SK-N-SH (cell line): ENCODE data around the gene GMPPA. TPM values are rescaled to one million over a fixed set of nuclear protein-coding genes. Genes with fewer than 3 reads are reported as not detected.

Experiments
- EP300 ChIP-seq, 2 experiments: IDR thresholded peaks; 2 replicates each; pipeline versions ENCODE4 v1.4.0 to v1.6.1; 2012; ENCODE audit warnings: borderline replicate concordance in 1 of 2, low read depth in 1 of 2, low read length in 1 of 2
- EZH2phosphoT487 ChIP-seq: fragments of 200-600 bp; sonication (generic); IDR thresholded peaks from 2 replicates; pipeline ENCODE4 v1.6.1; 2017; ENCODE audit warnings: low read depth, mixed run types, mild to moderate bottlenecking, antibody characterized with exemption, moderate library complexity, borderline replicate concordance
- NRF1 ChIP-seq: IDR thresholded peaks from 2 replicates; pipeline ENCODE4 v1.6.1; 2012; ENCODE audit warnings: low read depth, mild to moderate bottlenecking, low read length
- PBX3 ChIP-seq: IDR thresholded peaks from 2 replicates; pipeline ENCODE4; 2012
- RCOR1 ChIP-seq: fragments of 150-350 bp; IDR thresholded peaks from 2 replicates; pipeline ENCODE4 v1.6.1; 2017; ENCODE audit warnings: antibody characterized with exemption, low read length
- REST ChIP-seq: IDR thresholded peaks from 2 replicates; pipeline ENCODE4 v1.6.1; 2012; ENCODE audit warnings: mild to moderate bottlenecking, low read depth, low read length, moderate library complexity
- SIN3A ChIP-seq: IDR thresholded peaks from 2 replicates; pipeline ENCODE4 v1.6.1; 2012; ENCODE audit warnings: low read depth, mild to moderate bottlenecking, low read length, moderate library complexity, borderline replicate concordance
- TAF1 ChIP-seq: IDR thresholded peaks from 2 replicates; pipeline ENCODE4 v1.6.1; 2012; ENCODE audit warnings: low read depth, mild to moderate bottlenecking, low read length, moderate library complexity, borderline replicate concordance
- TEAD4 ChIP-seq: IDR thresholded peaks from 2 replicates; pipeline ENCODE4 v1.4.0; 2012; ENCODE audit warnings: mild to moderate bottlenecking, borderline replicate concordance; ENCODE audit not compliant: insufficient read depth
- polyA plus RNA-seq, 3 experiments: library from polyadenylated mRNA; depleted of rRNA; stranded (reverse); fragments of >200 nt; gene quantifications; 2 replicates each; pipeline ENCODE4 v1.2.3, GENCODE V29; 2012
- TF ChIP-seq, protein P1 (sequence below): IDR thresholded peaks from 2 replicates; pipeline ENCODE4 v1.4.0; 2012; ENCODE audit warnings: low read depth, borderline replicate concordance
- TF ChIP-seq, protein P2 (sequence below): fragments of 150-350 bp; IDR thresholded peaks from 2 replicates; pipeline ENCODE4 v1.6.1; 2016; ENCODE audit warnings: mild to moderate bottlenecking, low read depth, low read length

Gene GMPPA
- polyA plus RNA-seq, 1 of the 3 experiments (the other 2 are of a cell fraction) = 61.3 TPM

DNA sequence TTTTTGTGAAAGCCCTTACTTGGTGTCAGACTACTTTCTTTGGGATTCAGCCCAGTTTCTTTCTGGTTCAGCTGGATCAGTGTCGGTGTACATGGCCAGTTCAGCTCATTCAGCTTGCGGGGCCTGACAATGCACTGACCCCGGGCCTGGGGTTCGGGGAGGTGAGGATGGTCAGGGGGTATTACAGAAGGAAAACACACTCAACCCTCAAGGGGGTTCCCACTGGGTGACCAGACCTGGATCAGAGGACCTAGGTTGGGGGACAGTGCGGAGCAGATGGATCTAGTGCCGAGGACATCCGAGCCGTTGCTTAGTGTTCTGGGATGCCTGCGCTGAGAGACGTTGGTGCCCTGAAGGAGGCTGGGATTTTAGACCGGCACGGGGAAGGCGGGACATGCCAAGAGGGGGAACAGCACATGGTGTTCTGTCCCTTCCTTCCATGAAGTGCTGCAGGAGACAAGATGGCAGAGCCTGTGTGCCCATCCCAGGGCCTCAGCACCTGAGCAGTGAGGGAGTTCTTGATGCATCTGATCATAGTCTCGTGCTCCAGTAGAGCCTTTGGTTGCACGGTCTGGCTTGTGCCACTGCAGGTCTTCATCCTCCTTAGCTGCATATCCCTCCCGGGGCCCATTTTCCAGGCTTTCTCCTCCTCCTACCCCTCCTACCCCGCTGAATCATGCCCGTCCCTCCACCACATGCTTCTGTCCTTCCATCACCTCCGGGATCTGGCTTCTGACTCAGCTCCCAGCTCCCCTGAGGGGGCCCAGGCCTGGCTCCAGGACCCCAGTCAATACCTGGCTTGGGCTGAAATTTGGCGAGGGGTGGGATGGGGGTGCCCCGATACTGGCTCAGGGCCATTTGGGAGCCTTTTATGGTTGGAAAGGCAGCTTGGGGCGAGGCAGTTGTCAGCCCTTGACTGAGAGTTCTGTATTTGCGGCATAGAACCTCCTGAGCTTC is 46.1 kb upstream of the GMPPA start (continued):
- TF ChIP-seq EP300 (IDR thresholded peaks at IDR 0.05; ENCODE audit: borderline replicate concordance in 1 of 2, low read depth in 1 of 2, low read length in 1 of 2) = peak in 1 of 2 experiments; percentile 96; a peak in 2 of 4 replicates
- TF ChIP-seq SIN3A = peak; percentile 85; the same call in 1 of the 2 replicates
- peak; percentile 57 for TF ChIP-seq TAF1
- TF ChIP-seq, protein P1, sequence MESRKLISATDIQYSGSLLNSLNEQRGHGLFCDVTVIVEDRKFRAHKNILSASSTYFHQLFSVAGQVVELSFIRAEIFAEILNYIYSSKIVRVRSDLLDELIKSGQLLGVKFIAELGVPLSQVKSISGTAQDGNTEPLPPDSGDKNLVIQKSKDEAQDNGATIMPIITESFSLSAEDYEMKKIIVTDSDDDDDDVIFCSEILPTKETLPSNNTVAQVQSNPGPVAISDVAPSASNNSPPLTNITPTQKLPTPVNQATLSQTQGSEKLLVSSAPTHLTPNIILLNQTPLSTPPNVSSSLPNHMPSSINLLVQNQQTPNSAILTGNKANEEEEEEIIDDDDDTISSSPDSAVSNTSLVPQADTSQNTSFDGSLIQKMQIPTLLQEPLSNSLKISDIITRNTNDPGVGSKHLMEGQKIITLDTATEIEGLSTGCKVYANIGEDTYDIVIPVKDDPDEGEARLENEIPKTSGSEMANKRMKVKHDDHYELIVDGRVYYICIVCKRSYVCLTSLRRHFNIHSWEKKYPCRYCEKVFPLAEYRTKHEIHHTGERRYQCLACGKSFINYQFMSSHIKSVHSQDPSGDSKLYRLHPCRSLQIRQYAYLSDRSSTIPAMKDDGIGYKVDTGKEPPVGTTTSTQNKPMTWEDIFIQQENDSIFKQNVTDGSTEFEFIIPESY = peak; percentile 55; the same call in 1 of the 2 replicates
- TF ChIP-seq NRF1 = no peak
- TF ChIP-seq REST = 0 out of 2 replicates have a peak, but pooled peaks have one; percentile 63
- no peak for TF ChIP-seq RCOR1
- no peak for TF ChIP-seq EZH2phosphoT487
- TF ChIP-seq, protein P2, sequence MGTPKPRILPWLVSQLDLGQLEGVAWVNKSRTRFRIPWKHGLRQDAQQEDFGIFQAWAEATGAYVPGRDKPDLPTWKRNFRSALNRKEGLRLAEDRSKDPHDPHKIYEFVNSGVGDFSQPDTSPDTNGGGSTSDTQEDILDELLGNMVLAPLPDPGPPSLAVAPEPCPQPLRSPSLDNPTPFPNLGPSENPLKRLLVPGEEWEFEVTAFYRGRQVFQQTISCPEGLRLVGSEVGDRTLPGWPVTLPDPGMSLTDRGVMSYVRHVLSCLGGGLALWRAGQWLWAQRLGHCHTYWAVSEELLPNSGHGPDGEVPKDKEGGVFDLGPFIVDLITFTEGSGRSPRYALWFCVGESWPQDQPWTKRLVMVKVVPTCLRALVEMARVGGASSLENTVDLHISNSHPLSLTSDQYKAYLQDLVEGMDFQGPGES = no peak
- TF ChIP-seq TEAD4 = peak; percentile 84
- peak; percentile 69 for TF ChIP-seq PBX3
